HEK293 (cell line): Measurements from ENCODE around the gene TRNAU1AP.
A peak's percentile ranks its signal among the peaks of the same experiment; 100 is the strongest.

Source experiments
- CTCF ChIA-PET: fragments of 350-600 bp; formaldehyde crosslinking; extraction: SDS; loops from one replicate; lab custom pipeline; 2021; ENCODE audit warnings: antibody characterized with exemption; lab: Yijun Ruan, JAX
- POLR2A ChIA-PET: fragments of 300-600 bp; formaldehyde crosslinking; extraction: SDS; loops from one replicate; lab custom pipeline; 2020; ENCODE audit warnings: antibody characterized with exemption, inconsistent platforms; lab: Yijun Ruan, JAX
- H3K27ac ChIP-seq: fragments of 200-500 bp; sonication (Bioruptor generic); 2 replicates; pipeline ENCODE4 v1.5.1; 2014; ENCODE audit warnings: low read depth, low read length, control low read depth, inconsistent platforms; ENCODE audit errors: extremely low read depth
- H3K36me3 ChIP-seq, 2 experiments: fragments of 200-500 bp in 1 of 2; sonication (Bioruptor generic) in 1 of 2; 1 replicate in 1 of 2; 2 replicates in 1 of 2; pipeline ENCODE4 v1.5.1; 2014 to 2017; ENCODE audit warnings: inconsistent platforms in 2 of 2, low read length in 2 of 2; ENCODE audit not compliant: control insufficient read depth in 2 of 2, insufficient read depth in 1 of 2
- H3K4me1 ChIP-seq: fragments of 200-500 bp; sonication (Bioruptor generic); 2 replicates; pipeline ENCODE4 v1.5.1; 2014; ENCODE audit warnings: mild to moderate bottlenecking, low read length, inconsistent platforms; ENCODE audit not compliant: control insufficient read depth, insufficient read depth
- H3K4me3 ChIP-seq: 2 replicates; pipeline ENCODE4 v1.5.1; 2011; ENCODE audit warnings: low read depth, mild to moderate bottlenecking, control low read depth, low read length, moderate library complexity
- H3K9me3 ChIP-seq: fragments of 200-500 bp; sonication (Bioruptor generic); 2 replicates; pipeline ENCODE4 v1.5.1; 2014; ENCODE audit warnings: low read depth, low read length, inconsistent platforms; ENCODE audit not compliant: control insufficient read depth, insufficient read depth
- GLIS1 ChIP-seq: fragments of 450-650 bp; formaldehyde crosslinking; IDR thresholded peaks from 2 replicates; pipeline ENCODE4 v1.5.1; 2016; ENCODE audit warnings: missing biosample characterization, missing genetic modification characterization
- IKZF3 ChIP-seq: fragments of 450-650 bp; IDR thresholded peaks from 2 replicates; pipeline ENCODE4 v1.5.0; 2018; ENCODE audit warnings: missing biosample characterization, mild to moderate bottlenecking, missing genetic modification characterization, moderate library complexity
- KLF8 ChIP-seq: fragments of 450-650 bp; formaldehyde crosslinking; IDR thresholded peaks from 2 replicates; pipeline ENCODE4 v1.5.1; 2016; ENCODE audit warnings: missing biosample characterization, missing genetic modification characterization
- MEIS1 ChIP-seq: sonication (generic); formaldehyde crosslinking; IDR thresholded peaks from 2 replicates; pipeline ENCODE4 v1.8.1; 2022; ENCODE audit warnings: missing genetic modification reagents, mild to moderate bottlenecking, borderline replicate concordance
- SP3 ChIP-seq: fragments of 450-650 bp; formaldehyde crosslinking; IDR thresholded peaks from 2 replicates; pipeline ENCODE4 v1.5.1; 2016; ENCODE audit warnings: missing biosample characterization, missing genetic modification characterization
- WT1 ChIP-seq: fragments of 450-650 bp; formaldehyde crosslinking; IDR thresholded peaks from 2 replicates; pipeline ENCODE4 v1.5.1; 2016; ENCODE audit warnings: missing biosample characterization, missing genetic modification characterization
- YY2 ChIP-seq: fragments of 450-650 bp; formaldehyde crosslinking; IDR thresholded peaks from 2 replicates; pipeline ENCODE4 v1.5.1; 2016; ENCODE audit warnings: missing biosample characterization, missing genetic modification characterization
- ZNF10 ChIP-seq: fragments of 450-650 bp; formaldehyde crosslinking; IDR thresholded peaks from 2 replicates; pipeline ENCODE4 v1.5.1; 2017; ENCODE audit warnings: missing biosample characterization, missing genetic modification characterization
- ZNF133 ChIP-seq: fragments of 450-650 bp; formaldehyde crosslinking; IDR thresholded peaks from 2 replicates; pipeline ENCODE4 v1.5.1; 2016; ENCODE audit warnings: missing biosample characterization, missing genetic modification characterization
- ZNF146 ChIP-seq: fragments of 450-650 bp; formaldehyde crosslinking; IDR thresholded peaks from 2 replicates; pipeline ENCODE4 v1.5.1; 2016; ENCODE audit warnings: missing biosample characterization, missing genetic modification characterization
- ZNF2 ChIP-seq: fragments of 450-650 bp; formaldehyde crosslinking; IDR thresholded peaks from 2 replicates; pipeline ENCODE4 v1.5.1; 2016; ENCODE audit warnings: missing biosample characterization, missing genetic modification characterization
- ZNF23 ChIP-seq: fragments of 450-650 bp; formaldehyde crosslinking; IDR thresholded peaks from 2 replicates; pipeline ENCODE4 v1.5.1; 2016; ENCODE audit warnings: missing biosample characterization, missing genetic modification characterization, borderline replicate concordance
- ZNF366 ChIP-seq: fragments of 450-650 bp; formaldehyde crosslinking; conservative IDR thresholded peaks from 2 replicates; pipeline ENCODE4 v1.5.1; 2016; ENCODE audit warnings: missing biosample characterization, missing genetic modification characterization
- ZNF521 ChIP-seq: fragments of 450-650 bp; formaldehyde crosslinking; IDR thresholded peaks from 2 replicates; pipeline ENCODE4 v1.5.1; 2017; ENCODE audit warnings: missing biosample characterization, mild to moderate bottlenecking, missing genetic modification characterization
- ZNF548 ChIP-seq: fragments of 450-650 bp; formaldehyde crosslinking; IDR thresholded peaks from 2 replicates; pipeline ENCODE4 v1.5.1; 2016; ENCODE audit warnings: missing biosample characterization, missing genetic modification characterization
- ZNF600 ChIP-seq: fragments of 450-650 bp; formaldehyde crosslinking; IDR thresholded peaks from 2 replicates; pipeline ENCODE4 v1.5.1; 2016; ENCODE audit warnings: missing biosample characterization, missing genetic modification characterization
- ZNF624 ChIP-seq: fragments of 450-650 bp; formaldehyde crosslinking; IDR thresholded peaks from 2 replicates; pipeline ENCODE4 v1.5.1; 2017; ENCODE audit warnings: missing biosample characterization, missing genetic modification characterization
- ZNF677 ChIP-seq: fragments of 450-650 bp; IDR thresholded peaks from 2 replicates; pipeline ENCODE4 v1.5.0; 2018; ENCODE audit warnings: missing biosample characterization, mild to moderate bottlenecking, missing genetic modification characterization, moderate library complexity
- TF ChIP-seq, protein P1 (sequence below): fragments of 450-650 bp; formaldehyde crosslinking; IDR thresholded peaks from 2 replicates; pipeline ENCODE4 v1.5.1; 2016; ENCODE audit warnings: missing biosample characterization, missing genetic modification characterization
- TF ChIP-seq, protein P2 (sequence below): fragments of 450-650 bp; formaldehyde crosslinking; IDR thresholded peaks from 2 replicates; pipeline ENCODE4 v1.5.1; 2017; ENCODE audit warnings: missing biosample characterization, missing genetic modification characterization
- TF ChIP-seq, protein P3 (sequence below): fragments of 450-650 bp; formaldehyde crosslinking; IDR thresholded peaks from 2 replicates; pipeline ENCODE4 v1.5.1; 2017; ENCODE audit warnings: missing biosample characterization, missing genetic modification characterization

The TRNAU1AP gene

GRCh38 chr1:28577738-28578536 is 25.1 kb downstream of the TRNAU1AP start:
- no peak overlapping the region for H3K27ac ChIP-seq
- H3K36me3 ChIP-seq = peaks cover 30 to 61% of the 10 kb centered on the region in 2 experiments
- no peaks in the 10 kb centered on the region for H3K9me3 ChIP-seq
- CTCF ChIA-PET = interaction anchor here (0.6 kb wide), 1 partner anchor 109 kb away, joined by 3 read pairs; no protein-coding TSS in a partner anchor
- no peaks in the 10 kb centered on the region; the same call in 1 of the 2 replicates for H3K4me1 ChIP-seq
- peak; percentile 37; the same call in 1 of the 2 replicates for TF ChIP-seq IKZF3 (tag by site-specific recombination)
- peak; percentile 40 for TF ChIP-seq ZNF600 (tag by site-specific recombination)
- no peak for TF ChIP-seq ZNF521 (tag by site-specific recombination)
- TF ChIP-seq KLF8 = 0 out of 2 replicates have a peak, but pooled peaks have one; percentile 23
- TF ChIP-seq ZNF2 = 0 out of 2 replicates have a peak, but pooled peaks have one; percentile 19
- no peak for TF ChIP-seq ZNF133 (tag by site-specific recombination)
- peak; percentile 14; the same call in 1 of the 2 replicates for TF ChIP-seq ZNF10 (tag by site-specific recombination)
- TF ChIP-seq, all 188 proteins: peak for 5
- POLR2A ChIA-PET = interaction anchor here (0.8 to 2.6 kb wide), 4 partner anchors 13 to 65 kb away, joined by 3 to 11 read pairs (median 4); partner anchors contain the start of genes TAF12 and TRNAU1AP
- no peak overlapping the region for H3K4me3 ChIP-seq

DNA sequence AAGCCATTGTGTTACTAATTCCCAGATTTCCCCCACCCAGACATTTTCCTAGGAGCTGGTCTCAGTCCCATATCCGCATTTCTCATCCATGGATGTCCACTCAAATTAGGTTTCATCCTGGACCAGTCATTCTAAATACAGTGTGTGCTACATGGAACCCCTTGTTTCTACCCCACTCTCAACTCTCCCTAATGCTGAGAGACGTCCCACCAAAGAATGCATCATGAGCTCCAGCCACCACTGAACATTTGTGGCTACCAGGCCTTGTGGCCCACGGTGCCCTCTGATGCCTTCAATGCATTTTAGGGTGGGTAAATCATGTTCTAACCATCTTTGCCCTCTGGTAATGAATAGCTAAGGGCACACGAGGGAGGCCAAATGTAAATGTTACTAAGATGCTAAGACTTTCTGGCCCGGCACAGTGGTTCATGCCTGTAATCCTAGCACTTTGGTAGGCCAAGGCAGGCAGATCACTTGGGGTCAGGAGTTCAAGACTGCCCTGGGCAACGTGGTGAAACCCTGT is 25.9 kb downstream of the TRNAU1AP start:
- H3K27ac ChIP-seq = no peak overlapping the region
- TF ChIP-seq YY2 (tag by site-specific recombination) = no peak
- TF ChIP-seq, protein P1, sequence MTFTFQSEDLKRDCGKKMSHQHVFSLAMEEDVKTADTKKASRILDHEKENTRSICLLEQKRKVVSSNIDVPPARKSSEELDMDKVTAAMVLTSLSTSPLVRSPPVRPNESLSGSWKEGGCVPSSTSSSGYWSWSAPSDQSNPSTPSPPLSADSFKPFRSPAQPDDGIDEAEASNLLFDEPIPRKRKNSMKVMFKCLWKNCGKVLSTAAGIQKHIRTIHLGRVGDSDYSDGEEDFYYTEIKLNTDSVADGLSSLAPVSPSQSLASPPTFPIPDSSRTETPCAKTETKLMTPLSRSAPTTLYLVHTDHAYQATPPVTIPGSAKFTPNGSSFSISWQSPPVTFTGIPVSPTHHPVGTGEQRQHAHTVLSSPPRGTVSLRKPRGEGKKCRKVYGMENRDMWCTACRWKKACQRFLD (tag by site-specific recombination) = no peak
- no peak for TF ChIP-seq ZNF677 (tag by site-specific recombination)
- TF ChIP-seq WT1 (tag by site-specific recombination) = no peak
- no peak for TF ChIP-seq ZNF23
- no peak for TF ChIP-seq GLIS1 (tag by site-specific recombination)
- no peak for TF ChIP-seq ZNF548 (tag by site-specific recombination)
- no peak for TF ChIP-seq SP3 (tag by site-specific recombination)
- no peak for TF ChIP-seq MEIS1 (CRISPR knock-in tag)
- no peak for TF ChIP-seq ZNF366 (tag by site-specific recombination)
- TF ChIP-seq, protein P2, sequence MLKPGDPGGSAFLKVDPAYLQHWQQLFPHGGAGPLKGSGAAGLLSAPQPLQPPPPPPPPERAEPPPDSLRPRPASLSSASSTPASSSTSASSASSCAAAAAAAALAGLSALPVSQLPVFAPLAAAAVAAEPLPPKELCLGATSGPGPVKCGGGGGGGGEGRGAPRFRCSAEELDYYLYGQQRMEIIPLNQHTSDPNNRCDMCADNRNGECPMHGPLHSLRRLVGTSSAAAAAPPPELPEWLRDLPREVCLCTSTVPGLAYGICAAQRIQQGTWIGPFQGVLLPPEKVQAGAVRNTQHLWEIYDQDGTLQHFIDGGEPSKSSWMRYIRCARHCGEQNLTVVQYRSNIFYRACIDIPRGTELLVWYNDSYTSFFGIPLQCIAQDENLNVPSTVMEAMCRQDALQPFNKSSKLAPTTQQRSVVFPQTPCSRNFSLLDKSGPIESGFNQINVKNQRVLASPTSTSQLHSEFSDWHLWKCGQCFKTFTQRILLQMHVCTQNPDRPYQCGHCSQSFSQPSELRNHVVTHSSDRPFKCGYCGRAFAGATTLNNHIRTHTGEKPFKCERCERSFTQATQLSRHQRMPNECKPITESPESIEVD = no peak
- no peak for TF ChIP-seq ZNF146
- no peak for TF ChIP-seq ZNF2
- no peak for TF ChIP-seq ZNF624 (tag by site-specific recombination)
- TF ChIP-seq, protein P3, sequence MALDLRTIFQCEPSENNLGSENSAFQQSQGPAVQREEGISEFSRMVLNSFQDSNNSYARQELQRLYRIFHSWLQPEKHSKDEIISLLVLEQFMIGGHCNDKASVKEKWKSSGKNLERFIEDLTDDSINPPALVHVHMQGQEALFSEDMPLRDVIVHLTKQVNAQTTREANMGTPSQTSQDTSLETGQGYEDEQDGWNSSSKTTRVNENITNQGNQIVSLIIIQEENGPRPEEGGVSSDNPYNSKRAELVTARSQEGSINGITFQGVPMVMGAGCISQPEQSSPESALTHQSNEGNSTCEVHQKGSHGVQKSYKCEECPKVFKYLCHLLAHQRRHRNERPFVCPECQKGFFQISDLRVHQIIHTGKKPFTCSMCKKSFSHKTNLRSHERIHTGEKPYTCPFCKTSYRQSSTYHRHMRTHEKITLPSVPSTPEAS (tag by site-specific recombination) = no peak
- TF ChIP-seq, all 188 proteins: peak for 0
- ChIA-PET POLR2A (interaction anchor here (0.7 to 3.3 kb wide), 7 partner anchors 9 to 900 kb away, joined by 3 to 30 read pairs (median 5); partner anchors contain the start of genes TAF12 and TRNAU1AP), CTCF (interaction anchor here (1.8 to 3.5 kb wide), 2 partner anchors 24 to 298 kb away, joined by 6 to 25 read pairs; no protein-coding TSS in a partner anchor)
- no peak overlapping the region for H3K4me3 ChIP-seq
- H3K9me3 ChIP-seq = no peaks in the 10 kb centered on the region
- no peaks in the 10 kb centered on the region; the same call in 1 of the 2 replicates for H3K4me1 ChIP-seq
- H3K36me3 ChIP-seq = peaks cover 22 to 56% of the 10 kb centered on the region in 2 experiments
